D721Med (cell line): Measurements from ENCODE around the gene IRF3.

ENCODE experiments used
- DNase-seq: peaks from one replicate; pipeline ENCODE4 v3.0.0; 2011; ENCODE audit warnings: low spot score; ENCODE audit not compliant: insufficient read length
- FAIRE-seq: peaks from 2 replicates; lab custom pipeline; 2011; peaks lifted over from hg19 to GRCh38; lab: Jason Lieb, UNC
- CTCF ChIP-seq: IDR thresholded peaks from 2 replicates; pipeline ENCODE4 v1.5.1; 2012; ENCODE audit warnings: mild to moderate bottlenecking, control low read depth; ENCODE audit not compliant: insufficient read depth; ENCODE audit errors: missing control alignments

Gene IRF3

GRCh38 chr19:49701271-49701786, 35.7 kb upstream of the IRF3 start:
- TF ChIP-seq CTCF, result no peak
- FAIRE-seq, result no peak
- DNase-seq, result no peak

GRCh38 chr19:49700563-49700962, 34.9 kb upstream of the IRF3 start:
- FAIRE-seq, result no peak
- DNase-seq, result no peak
- TF ChIP-seq CTCF, result no peak

- no peak for DNase-seq
- FAIRE-seq, result no peak
- no peak for TF ChIP-seq CTCF
These were observed 33.7 kb upstream of the IRF3 start for GRCh38 chr19:49699364-49699763.

- no peak for TF ChIP-seq CTCF
- FAIRE-seq (no peak), DNase-seq (no peak)
These were observed 31.2 kb upstream of the IRF3 start for GRCh38 chr19:49696865-49697264.

- TF ChIP-seq CTCF, result no peak
- no peak for FAIRE-seq
- no peak for DNase-seq
These were observed 30.5 kb upstream of the IRF3 start for GRCh38 chr19:49696115-49696514.

GRCh38 chr19:49692147-49692506, 26.5 kb upstream of the IRF3 start:
- no peak for DNase-seq
- TF ChIP-seq CTCF, result no peak
- FAIRE-seq, result peak; percentile 53

- no peak for FAIRE-seq
- no peak for TF ChIP-seq CTCF
- peak; percentile 84 for DNase-seq
These were observed 25.8 kb upstream of the IRF3 start for GRCh38 chr19:49691243-49692146.
